ENCODE results near the gene ZNF496.

Gene ZNF496

DNA sequence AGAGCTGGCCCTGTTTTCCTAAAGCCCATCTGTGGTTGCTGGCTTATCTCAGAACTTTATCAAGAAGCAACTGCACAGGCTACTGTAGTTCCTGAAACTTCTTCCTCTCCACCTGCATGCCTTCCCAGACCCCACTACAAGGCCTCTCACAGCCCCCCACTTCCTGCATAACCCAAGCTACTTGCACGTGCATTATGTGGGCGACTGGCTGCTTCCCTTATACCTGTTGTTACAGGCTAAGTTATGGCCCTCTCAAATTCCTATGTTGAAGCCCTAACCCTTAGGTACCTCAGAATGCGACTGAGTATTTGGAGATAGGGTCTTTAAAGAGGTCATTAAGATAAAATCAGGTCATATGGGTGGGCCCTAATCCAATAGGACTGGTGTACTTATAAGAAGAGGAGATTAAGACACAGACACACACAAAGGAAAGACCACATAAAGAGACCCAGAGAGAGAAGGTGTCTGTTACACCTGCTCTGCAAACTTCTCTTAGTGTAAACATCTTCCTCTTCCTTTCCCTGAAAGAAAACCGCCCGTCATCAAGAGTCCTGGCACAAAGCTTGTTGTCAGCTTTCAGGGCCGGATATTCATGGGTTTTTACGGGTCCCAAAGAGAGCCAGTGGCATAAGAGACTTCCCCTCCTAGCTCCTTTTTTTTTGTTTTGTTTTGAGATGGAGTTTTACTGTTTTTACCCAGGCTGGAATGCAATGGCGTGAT is 5.1 kb downstream of the ZNF496 start:
- no peak for DNase-seq
- Histone ChIP-seq H3K4me2 (ENCODE audit: low read depth, low read length) (no peak overlapping the region), H3K9me2 (replicated peaks; ENCODE audit: insufficient read depth, low read length) (no peaks in the 10 kb centered on the region), H3K9ac (ENCODE audit: low read length) (no peak overlapping the region), H3K27me3 (replicated peaks; ENCODE audit: insufficient read depth, low read length) (no peaks in the 10 kb centered on the region), H3K4me3 (ENCODE audit: low read length) (no peak overlapping the region), H3K36me3 (replicated peaks; ENCODE audit: insufficient read depth, low read length) (no peaks in the 10 kb centered on the region), H4K20me1 (ENCODE audit: insufficient read depth, low read length) (no peaks in the 10 kb centered on the region), H3K27ac (ENCODE audit: low read length) (no peak overlapping the region), H3K9me3 (replicated peaks; ENCODE audit: insufficient read depth, low read length) (no peaks in the 10 kb centered on the region), H3K4me1 (ENCODE audit: low read length) (0 out of 2 replicates have a peak, but pooled peaks cover 5% of the 10 kb centered on the region), H2AFZ (ENCODE audit: low read length) (no peak overlapping the region), H3F3A (ENCODE audit: insufficient read depth, low read length) (no peaks in the 10 kb centered on the region), H3K79me2 (ENCODE audit: low read length) (peaks cover 6% of the 10 kb centered on the region; the same call in 1 of the 2 replicates)
- no peak for TF ChIP-seq EZH2 (optimal IDR thresholded peaks at IDR 0.05; ENCODE audit: low read depth, low read length)

GRCh38 chr1:247324923-247325322 is 6.7 kb downstream of the ZNF496 start:
- no peaks in the 10 kb centered on the region for H3F3A ChIP-seq (ENCODE audit: insufficient read depth, low read length)
- no peaks in the 10 kb centered on the region for H3K79me2 ChIP-seq (ENCODE audit: low read length)
- H3K27ac ChIP-seq (ENCODE audit: low read length), result no peak overlapping the region
- H3K9me2 ChIP-seq (replicated peaks; ENCODE audit: insufficient read depth, low read length), result no peaks in the 10 kb centered on the region
- H3K27me3 ChIP-seq (replicated peaks; ENCODE audit: insufficient read depth, low read length), result no peaks in the 10 kb centered on the region
- H3K4me2 ChIP-seq (ENCODE audit: low read depth, low read length), result no peak overlapping the region
- no peaks in the 10 kb centered on the region for H3K9me3 ChIP-seq (replicated peaks; ENCODE audit: insufficient read depth, low read length)
- H3K9ac ChIP-seq (ENCODE audit: low read length), result no peak overlapping the region
- TF ChIP-seq, protein P1, sequence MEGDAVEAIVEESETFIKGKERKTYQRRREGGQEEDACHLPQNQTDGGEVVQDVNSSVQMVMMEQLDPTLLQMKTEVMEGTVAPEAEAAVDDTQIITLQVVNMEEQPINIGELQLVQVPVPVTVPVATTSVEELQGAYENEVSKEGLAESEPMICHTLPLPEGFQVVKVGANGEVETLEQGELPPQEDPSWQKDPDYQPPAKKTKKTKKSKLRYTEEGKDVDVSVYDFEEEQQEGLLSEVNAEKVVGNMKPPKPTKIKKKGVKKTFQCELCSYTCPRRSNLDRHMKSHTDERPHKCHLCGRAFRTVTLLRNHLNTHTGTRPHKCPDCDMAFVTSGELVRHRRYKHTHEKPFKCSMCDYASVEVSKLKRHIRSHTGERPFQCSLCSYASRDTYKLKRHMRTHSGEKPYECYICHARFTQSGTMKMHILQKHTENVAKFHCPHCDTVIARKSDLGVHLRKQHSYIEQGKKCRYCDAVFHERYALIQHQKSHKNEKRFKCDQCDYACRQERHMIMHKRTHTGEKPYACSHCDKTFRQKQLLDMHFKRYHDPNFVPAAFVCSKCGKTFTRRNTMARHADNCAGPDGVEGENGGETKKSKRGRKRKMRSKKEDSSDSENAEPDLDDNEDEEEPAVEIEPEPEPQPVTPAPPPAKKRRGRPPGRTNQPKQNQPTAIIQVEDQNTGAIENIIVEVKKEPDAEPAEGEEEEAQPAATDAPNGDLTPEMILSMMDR (IDR thresholded peaks at IDR 0.05; ENCODE audit: low read length), result no peak
- TF ChIP-seq EZH2 (optimal IDR thresholded peaks at IDR 0.05; ENCODE audit: low read depth, low read length) (no peak), EZH2phosphoT487 (IDR thresholded peaks at IDR 0.05; ENCODE audit: low read length) (no peak)
- no peaks in the 10 kb centered on the region for H4K20me1 ChIP-seq (ENCODE audit: insufficient read depth, low read length)
- no peaks in the 10 kb centered on the region for H3K4me1 ChIP-seq (ENCODE audit: low read length)
- no peaks in the 10 kb centered on the region for H3K36me3 ChIP-seq (replicated peaks; ENCODE audit: insufficient read depth, low read length)
- DNase-seq, result no peak
- no peak overlapping the region for H2AFZ ChIP-seq (ENCODE audit: low read length)
- no peak overlapping the region for H3K4me3 ChIP-seq (ENCODE audit: low read length)

DNA sequence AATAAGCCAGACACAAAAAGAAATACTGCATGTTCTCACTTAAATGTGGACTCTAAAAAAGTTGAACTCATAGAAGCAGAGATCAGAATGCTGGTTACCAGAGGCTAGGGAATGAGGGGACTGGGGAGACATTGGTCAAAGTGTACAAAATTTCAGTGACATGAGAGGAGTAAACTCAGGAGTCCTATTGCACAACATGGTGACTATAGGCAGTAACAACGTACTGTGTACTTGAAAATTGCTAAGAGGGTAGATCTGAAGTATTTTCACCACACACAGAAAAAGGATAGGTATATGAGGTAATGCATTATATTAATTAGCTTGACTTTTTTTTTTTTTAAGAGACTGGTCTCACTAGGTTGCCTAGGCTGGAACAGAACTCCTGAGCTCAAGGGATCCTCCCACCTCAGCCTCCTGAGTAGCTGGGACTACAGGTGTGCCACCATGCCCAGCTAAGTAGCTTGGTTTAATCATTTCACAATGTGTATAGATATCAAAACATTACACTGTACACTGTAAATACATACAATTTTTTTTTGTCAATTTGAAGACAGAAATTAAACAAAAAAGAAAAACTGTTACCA is 7.4 kb downstream of the ZNF496 start:
- Histone ChIP-seq H3K79me2 (ENCODE audit: low read length) (no peaks in the 10 kb centered on the region), H3K4me3 (ENCODE audit: low read length) (no peak overlapping the region), H3F3A (ENCODE audit: insufficient read depth, low read length) (no peaks in the 10 kb centered on the region), H3K4me2 (ENCODE audit: low read depth, low read length) (no peak overlapping the region), H3K9ac (ENCODE audit: low read length) (no peak overlapping the region), H3K9me2 (replicated peaks; ENCODE audit: insufficient read depth, low read length) (no peaks in the 10 kb centered on the region), H3K4me1 (ENCODE audit: low read length) (no peaks in the 10 kb centered on the region), H4K20me1 (ENCODE audit: insufficient read depth, low read length) (no peaks in the 10 kb centered on the region), H3K9me3 (replicated peaks; ENCODE audit: insufficient read depth, low read length) (no peaks in the 10 kb centered on the region), H3K27me3 (replicated peaks; ENCODE audit: insufficient read depth, low read length) (no peaks in the 10 kb centered on the region), H2AFZ (ENCODE audit: low read length) (no peak overlapping the region), H3K36me3 (replicated peaks; ENCODE audit: insufficient read depth, low read length) (no peaks in the 10 kb centered on the region), H3K27ac (ENCODE audit: low read length) (no peak overlapping the region)
- no peak for DNase-seq
- TF ChIP-seq EZH2phosphoT487 (IDR thresholded peaks at IDR 0.05; ENCODE audit: low read length) (no peak), EZH2 (optimal IDR thresholded peaks at IDR 0.05; ENCODE audit: low read depth, low read length) (no peak)
- TF ChIP-seq, protein P1 (IDR thresholded peaks at IDR 0.05; ENCODE audit: low read length), result no peak
